HG03439 (cell line): ENCODE measurements around the gene FGF14.
"Not testable (repeated sequence)": the region's sequence is repeated elsewhere in the genome, so short reads cannot be mapped to it uniquely, and the experiment has no call there.

Source experiments
- ATAC-seq: cut with Tn5 transposase; IDR thresholded peaks from one replicate; pipeline ENCODE4 v1.9.1; 2021; ENCODE audit warnings: mild to moderate bottlenecking, moderate library complexity; ENCODE audit not compliant: unreplicated experiment

FGF14 gene

GRCh38 chr13:101892296-101892695 lies 509.6 kb downstream of the FGF14 start:
- no peak for ATAC-seq

DNA sequence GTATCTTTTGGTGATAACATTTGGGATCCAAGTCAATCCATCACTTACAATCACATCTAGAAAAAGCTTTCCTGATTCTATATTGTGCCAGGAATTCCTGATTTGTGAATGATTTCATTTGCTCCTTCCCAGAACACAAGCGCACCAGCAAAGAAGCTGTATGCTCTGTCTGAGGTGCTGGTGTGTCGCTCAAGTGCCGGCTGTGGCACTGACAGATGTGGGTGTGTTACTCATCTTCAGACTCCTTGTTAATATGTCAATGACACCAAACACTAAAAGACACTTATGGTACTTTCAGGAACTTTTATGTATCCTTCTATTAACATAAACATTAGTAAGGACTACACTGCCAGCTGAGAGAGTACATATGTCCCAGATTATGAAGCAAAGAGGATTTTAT lies 520.3 kb downstream of the FGF14 start:
- ATAC-seq, result no peak

GRCh38 chr13:101880581-101880980 lies 521.3 kb downstream of the FGF14 start:
- no peak for ATAC-seq

DNA sequence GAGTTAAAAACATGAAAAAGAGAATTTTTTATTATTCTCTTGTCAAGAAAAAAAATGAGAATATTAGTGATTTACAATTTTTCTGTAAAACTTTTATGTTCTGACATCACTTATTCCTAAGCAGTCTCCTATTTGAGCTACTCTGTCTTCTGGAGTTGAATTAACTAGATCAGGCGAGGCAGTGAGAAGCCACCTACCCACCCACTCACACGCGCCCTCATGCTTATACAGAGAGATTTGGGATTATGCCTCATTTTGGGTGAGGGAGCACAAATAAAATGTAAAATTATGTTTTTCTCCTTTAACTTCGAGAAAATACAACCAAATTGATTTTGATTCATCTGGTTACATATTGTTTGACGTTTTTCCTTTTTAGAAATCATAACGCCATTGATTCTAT lies 524.9 kb downstream of the FGF14 start:
- ATAC-seq, result no peak

GRCh38 chr13:101875717-101876393 lies 526.0 kb downstream of the FGF14 start:
- ATAC-seq, result no peak

DNA sequence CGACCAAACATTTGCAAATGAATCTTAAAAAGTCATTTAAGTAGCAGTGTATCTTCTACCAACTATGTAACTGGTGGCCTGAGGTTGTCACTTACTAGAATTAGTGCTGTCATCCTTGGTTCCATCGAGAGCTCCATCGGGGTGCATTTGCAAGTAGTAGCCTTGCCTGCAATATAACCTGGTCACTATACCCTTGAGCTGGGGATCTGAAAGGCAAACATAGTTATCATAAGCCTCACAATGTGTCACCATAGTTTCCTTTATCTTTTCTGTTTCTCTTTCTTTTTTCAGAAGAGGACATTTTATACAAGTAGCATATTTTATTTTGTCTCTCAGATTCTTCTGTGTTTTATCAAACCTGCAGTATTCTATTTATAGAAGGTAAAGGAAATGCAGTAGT lies 526.8 kb downstream of the FGF14 start:
- no peak for ATAC-seq

- peak; percentile 72 for ATAC-seq
Observed at GRCh38 chr13:101869553-101869952, 532.3 kb downstream of the FGF14 start.

DNA sequence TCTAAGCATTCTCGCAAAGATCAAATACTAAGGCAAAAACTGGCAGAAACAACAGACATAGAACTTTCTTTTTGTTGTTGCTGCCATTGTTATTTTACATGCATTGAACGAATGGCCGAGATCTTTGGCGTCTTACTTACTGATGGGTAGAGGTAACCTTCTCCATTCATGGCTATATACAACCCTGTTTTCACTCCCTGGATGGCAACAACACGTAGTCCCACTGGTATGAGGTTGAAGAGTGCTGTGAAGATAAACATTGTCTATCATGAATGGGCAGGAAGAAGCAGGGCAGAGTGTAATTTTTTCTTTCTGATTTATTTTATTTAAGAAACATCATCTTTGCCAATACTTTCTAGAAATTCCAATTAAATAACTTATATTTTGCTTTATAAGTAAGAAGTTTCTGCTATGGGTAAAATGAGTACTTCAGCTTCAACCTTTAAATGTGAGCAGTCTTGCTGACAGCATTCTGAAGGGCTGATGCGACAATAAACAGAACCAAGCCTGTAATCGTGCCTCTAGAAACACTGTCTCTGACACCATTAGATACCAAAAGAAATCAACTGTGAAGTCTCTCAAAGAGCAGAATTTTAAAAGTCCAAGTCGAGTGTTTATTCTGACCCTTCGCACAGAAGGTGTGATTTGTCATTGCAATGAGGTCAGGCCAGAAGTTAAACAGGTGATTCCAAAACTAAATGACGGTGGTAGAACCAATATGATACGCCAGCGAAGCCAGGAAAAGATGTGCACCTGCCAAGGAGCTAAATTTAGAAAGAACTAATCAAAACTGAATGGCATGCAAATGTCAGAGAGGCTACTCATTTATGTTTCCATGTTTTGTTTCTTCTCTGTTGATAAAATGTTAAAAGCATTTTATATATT lies 533.0 kb downstream of the FGF14 start:
- ATAC-seq, result no peak

- ATAC-seq, result no peak
Observed at GRCh38 chr13:101866889-101867581, 534.8 kb downstream of the FGF14 start.

- ATAC-seq, result no peak
Observed at GRCh38 chr13:101858860-101859259, 543.0 kb downstream of the FGF14 start.

DNA sequence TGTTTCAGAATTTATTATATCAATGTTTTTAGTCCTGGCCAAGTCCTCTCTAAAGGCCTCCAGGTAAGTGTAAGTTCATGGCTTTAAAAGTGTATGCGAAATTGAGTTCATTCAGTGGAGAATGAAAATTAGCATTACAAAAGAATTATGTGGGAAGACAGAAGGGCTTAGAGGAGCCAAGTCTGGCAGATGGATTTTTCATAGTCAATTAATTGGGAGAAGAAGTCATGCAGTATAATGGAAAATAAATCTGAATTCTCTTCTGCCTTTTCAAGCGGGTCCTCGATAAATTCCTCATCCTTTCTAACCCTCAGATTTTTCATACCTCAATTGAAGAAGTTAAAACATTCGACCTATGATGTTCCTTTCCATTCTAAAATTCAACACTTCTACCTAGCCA lies 555.1 kb downstream of the FGF14 start:
- no peak for ATAC-seq

DNA sequence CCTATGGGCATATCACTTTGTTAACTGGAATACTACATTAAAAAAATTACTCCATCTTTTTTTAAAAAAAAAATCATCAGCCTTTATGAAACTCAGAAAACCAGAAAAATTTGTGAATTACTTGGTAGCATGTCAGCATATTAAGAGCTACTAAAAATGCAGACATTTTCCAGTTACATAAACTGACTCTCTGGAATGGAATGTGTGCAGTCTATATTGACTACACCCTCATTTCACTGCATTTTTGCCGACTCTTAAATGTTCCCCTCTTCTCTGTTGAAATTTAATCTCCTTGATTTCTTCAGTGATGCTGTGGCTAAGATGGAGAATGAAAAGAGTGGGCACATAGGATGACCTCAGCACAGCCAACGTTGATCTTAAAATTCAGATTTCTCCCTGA lies 555.6 kb downstream of the FGF14 start:
- ATAC-seq, result no peak

DNA sequence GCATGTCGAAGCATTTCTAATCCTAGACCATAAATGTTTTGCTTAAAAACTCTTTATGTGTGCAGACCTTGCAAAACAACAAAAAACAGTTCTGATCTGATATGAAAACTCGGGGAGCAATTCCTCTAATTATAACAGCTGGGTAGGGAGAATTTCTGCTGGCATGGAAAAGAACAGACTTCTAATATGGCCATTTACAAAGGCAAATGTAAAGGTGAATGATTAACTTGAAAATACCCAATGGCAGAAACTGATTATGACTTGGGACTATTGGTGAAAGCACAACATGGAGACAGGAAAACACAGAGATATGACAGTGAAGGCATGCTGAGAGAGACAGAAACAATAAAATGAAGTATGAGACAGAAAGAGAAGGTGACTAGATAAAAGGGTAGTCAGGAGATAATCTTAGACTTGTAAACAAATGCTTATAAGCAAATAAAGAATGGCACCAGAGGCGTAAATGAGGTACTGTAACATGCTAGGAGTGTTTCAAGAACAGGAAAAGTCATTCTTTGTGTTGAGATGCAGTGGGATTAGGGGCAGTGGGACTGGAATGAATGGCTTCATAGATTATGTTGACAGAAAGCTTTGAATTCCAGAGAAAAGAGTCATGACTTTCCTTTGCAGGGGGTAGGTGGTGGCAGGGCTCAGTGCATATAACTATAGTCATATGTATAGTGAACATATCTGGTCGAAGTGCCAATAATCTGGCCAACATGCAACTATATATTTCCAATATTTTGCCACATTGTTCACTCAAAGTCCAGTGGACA lies 556.4 kb downstream of the FGF14 start:
- ATAC-seq, result no peak

DNA sequence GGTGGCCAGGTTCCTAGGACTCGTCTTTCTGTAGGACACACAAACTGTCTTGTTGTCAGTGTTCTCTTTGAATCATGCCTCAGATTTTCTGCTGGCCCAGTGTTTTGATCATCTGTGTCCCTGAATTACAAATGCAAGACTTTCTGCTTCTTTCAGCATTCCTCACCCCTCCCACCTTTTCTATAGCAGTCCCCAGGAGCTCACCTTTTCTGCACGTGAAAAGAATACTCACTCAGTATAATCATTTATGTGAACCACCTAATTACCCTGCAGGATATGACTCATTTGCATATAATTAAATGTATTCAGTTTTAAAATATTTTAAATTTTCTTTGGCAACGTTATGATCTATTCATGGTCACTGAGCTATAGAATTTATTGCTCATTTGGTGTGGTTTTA lies 560.1 kb downstream of the FGF14 start:
- ATAC-seq, result no peak

GRCh38 chr13:101838323-101838722 lies 563.5 kb downstream of the FGF14 start:
- no peak for ATAC-seq

DNA sequence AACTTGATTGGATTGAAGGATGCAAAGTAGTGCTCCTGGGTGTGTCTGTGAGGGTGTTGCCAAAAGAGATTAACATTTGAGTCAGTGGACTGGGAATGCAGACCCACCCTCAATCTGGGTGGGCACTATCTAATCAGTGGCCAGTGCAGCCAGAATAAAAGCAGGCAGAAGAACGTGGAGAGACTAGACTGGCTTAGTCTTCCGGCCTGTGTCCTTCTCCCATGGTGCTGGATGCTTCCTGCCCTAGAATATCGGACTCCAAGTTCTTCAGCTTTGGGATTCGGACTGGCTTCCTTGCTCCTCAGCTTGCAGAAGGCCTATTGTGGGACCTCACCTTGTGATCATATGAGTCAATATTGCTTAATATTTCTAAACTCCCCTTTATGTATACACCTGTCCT lies 564.1 kb downstream of the FGF14 start:
- ATAC-seq, result not testable (repeated sequence)

DNA sequence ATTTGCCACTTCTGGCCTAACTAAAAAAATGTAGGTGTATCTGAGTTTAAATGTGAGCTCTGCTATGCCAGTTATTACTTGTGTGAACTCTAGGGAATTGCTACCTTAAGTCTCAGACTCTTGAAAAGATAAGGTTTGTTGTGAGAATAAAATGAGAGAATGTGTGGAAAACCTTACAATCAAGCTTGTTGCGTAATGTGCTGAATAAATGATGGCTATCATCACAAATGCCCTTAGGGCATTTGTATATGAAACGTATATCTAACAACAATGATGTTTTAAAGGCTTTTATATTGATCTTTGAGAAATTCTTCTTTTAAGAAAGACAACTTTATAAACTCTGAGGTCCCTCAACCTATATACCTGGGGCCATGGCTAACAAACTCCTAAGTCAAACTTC lies 564.6 kb downstream of the FGF14 start:
- ATAC-seq, result no peak

DNA sequence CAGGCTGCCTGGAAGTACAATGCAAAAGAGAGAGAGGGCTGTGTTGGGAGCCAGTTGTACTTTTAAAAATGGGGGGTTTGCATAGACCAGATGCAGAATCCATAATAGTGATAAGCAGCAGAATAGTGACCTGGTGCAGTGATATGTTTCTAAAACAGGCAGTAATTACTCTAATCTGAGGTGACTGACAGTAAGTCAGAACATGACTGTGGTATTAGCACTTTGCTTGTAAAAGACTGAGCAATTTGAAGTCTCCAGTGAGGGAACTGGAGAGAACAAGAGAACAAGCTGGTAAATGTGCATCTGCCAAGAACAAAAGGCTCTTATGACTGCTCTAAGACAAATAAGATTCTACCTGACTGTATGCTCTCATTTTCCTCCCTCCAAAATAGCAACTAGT lies 565.9 kb downstream of the FGF14 start:
- ATAC-seq, result no peak

- no peak for ATAC-seq
Observed at GRCh38 chr13:101833671-101834070, 568.2 kb downstream of the FGF14 start.

GRCh38 chr13:101830035-101830434 lies 571.8 kb downstream of the FGF14 start:
- no peak for ATAC-seq

GRCh38 chr13:101829484-101829883 lies 572.4 kb downstream of the FGF14 start:
- no peak for ATAC-seq
